Regular cardiac myocyte (primary cell): Measurements from ENCODE around the gene PGA4. TPM values are rescaled to one million over a fixed set of nuclear protein-coding genes. Genes with fewer than 3 reads are reported as not detected.

Experiments used
- total RNA-seq: library from RNA; depleted of rRNA; stranded (reverse); fragments of >200 nt; gene quantifications from 2 replicates; pipeline ENCODE4 v1.2.3, GENCODE V29; 2014

PGA4 gene
- total RNA-seq, result not detected in 2 replicates

DNA sequence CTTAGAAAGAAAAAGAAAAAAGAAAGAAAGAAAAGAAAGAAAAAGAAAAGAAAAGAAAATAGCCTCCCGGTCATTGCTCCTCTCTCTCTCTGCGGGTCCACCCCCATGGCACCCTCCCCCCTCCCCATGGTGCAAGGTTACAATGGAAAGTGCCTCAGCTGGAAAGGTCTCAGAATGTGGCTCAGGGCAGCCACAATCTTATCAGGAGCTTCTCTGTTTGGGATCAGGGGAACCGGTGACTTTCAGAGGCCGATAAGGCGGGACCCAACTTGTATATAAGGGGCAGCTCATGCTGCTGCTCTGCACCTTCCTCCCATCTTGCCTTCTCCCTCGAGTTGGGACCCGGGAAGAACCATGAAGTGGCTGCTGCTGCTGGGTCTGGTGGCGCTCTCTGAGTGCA, at the start of gene PGA4:
Gene PGA4 (plus strand): TSS at position 301 of the 400 bp plus-strand sequence. CDS start 54 bp downstream, at position 355.

DNA sequence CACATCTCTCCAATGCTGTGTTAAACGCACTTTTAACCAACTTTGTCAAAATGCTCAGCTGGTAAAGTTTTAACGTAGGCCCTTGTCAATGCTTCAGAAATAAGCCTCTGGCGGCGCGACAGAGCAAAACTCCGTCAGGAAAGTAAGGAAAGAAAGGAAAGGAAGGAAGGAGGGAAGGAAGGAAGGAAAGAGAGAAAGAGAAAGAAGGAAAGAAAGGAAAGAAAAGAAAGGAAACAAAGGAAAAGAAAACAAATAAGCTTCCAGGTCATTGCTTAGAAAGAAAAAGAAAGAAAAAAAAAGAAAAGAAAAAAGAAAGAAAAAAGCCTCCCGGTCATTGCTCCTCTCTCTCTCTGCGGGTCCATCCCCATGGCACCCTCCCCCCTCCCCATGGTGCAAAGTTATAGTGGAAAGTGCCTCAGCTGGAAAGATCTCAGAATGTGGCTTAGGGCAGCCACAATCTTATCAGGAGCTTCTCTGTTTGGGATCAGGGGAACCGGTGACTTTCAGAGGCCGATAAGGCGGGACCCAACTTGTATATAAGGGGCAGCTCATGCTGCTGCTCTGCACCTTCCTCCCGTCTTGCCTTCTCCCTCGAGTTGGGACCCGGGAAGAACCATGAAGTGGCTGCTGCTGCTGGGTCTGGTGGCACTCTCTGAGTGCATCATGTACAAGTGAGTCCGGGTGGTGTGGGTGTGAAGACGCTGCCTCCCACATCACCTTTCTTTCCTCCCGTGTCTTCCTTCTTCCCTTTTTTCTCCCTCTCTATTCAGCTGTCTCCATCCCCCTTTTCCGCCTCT, 19.0 kb upstream of the PGA4 start, which contains the start of gene PGA3:
Gene PGA3 (plus strand): TSS at position 566 of the 797 bp plus-strand sequence. CDS start 50 bp downstream, at position 616.

DNA sequence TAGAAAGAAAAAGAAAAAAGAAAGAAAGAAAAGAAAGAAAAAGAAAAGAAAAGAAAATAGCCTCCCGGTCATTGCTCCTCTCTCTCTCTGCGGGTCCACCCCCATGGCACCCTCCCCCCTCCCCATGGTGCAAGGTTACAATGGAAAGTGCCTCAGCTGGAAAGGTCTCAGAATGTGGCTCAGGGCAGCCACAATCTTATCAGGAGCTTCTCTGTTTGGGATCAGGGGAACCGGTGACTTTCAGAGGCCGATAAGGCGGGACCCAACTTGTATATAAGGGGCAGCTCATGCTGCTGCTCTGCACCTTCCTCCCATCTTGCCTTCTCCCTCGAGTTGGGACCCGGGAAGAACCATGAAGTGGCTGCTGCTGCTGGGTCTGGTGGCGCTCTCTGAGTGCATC, 18.7 kb downstream of the PGA4 start, which contains the start of gene PGA5:
Gene PGA5 (plus strand): TSS at position 301 of the 400 bp plus-strand sequence. CDS start 52 bp downstream, at position 353.

Other genes with a start within 250 kb of the PGA4 start
- not detected in 2 replicates for gene CD5, start 119.9 kb upstream of the PGA4 start, total RNA-seq
- gene VPS37C, start 60.9 kb upstream of the PGA4 start, total RNA-seq, result 5.9 and 9.0 TPM in 2 replicates
- not detected in 2 replicates for gene PGA3, start 18.8 kb upstream of the PGA4 start, total RNA-seq
- not detected in 2 replicates for gene PGA5, start 18.8 kb downstream of the PGA4 start, total RNA-seq
- 0.19 and 4.2 TPM in 2 replicates for gene VWCE, start 73.0 kb downstream of the PGA4 start, total RNA-seq
- 398 and 580 TPM in 2 replicates for gene DDB1, start 110.8 kb downstream of the PGA4 start, total RNA-seq
- 18.8 and 20.9 TPM in 2 replicates for gene TKFC, start 110.9 kb downstream of the PGA4 start, total RNA-seq
- 79.0 and 99.2 TPM in 2 replicates for gene CYB561A3, start 139.5 kb downstream of the PGA4 start, total RNA-seq
- 20.9 and 21.5 TPM in 2 replicates for gene TMEM138, start 140.0 kb downstream of the PGA4 start, total RNA-seq
- 8.6 and 12.1 TPM in 2 replicates for gene TMEM216, start 170.2 kb downstream of the PGA4 start, total RNA-seq
- 10.5 and 16.3 TPM in 2 replicates for gene CPSF7, start 207.6 kb downstream of the PGA4 start, total RNA-seq
- gene SDHAF2, start 207.8 kb downstream of the PGA4 start, total RNA-seq, result 38.0 and 55.0 TPM in 2 replicates